ENCODE results near the gene UNC79.

DNA sequence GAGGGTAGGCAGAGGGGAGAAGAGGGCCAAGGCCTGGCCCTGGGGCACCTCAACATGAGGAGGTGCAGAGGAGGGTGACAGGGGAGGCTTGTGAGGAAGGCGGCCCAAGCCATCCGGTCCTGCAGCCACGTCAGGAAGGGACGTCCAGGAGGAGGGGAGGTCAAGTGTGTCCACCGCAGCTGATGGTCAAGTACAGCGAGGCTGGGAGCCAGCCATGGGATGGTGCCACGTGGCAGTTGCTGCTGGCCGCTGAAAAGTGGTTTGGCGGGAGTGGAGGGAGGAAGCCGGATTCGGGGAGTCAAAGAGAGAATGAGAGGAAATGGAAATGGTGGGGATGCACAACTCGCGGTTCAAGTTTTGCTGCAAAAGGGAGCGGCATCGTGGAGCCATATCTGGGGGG is 316.4 kb downstream of the UNC79 start:
- TF ChIP-seq, protein P1, sequence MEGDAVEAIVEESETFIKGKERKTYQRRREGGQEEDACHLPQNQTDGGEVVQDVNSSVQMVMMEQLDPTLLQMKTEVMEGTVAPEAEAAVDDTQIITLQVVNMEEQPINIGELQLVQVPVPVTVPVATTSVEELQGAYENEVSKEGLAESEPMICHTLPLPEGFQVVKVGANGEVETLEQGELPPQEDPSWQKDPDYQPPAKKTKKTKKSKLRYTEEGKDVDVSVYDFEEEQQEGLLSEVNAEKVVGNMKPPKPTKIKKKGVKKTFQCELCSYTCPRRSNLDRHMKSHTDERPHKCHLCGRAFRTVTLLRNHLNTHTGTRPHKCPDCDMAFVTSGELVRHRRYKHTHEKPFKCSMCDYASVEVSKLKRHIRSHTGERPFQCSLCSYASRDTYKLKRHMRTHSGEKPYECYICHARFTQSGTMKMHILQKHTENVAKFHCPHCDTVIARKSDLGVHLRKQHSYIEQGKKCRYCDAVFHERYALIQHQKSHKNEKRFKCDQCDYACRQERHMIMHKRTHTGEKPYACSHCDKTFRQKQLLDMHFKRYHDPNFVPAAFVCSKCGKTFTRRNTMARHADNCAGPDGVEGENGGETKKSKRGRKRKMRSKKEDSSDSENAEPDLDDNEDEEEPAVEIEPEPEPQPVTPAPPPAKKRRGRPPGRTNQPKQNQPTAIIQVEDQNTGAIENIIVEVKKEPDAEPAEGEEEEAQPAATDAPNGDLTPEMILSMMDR (IDR thresholded peaks at IDR 0.05 in 4 of 5, conservative IDR thresholded peaks at IDR 0.05 in 1 of 5): no peak
- no peak for TF ChIP-seq POLR2A (IDR thresholded peaks at IDR 0.05)

Data from gastrocnemius medialis (tissue), 4 donors.